ENCODE measurements around the gene ARHGAP45.

Gene ARHGAP45

GRCh38 chr19:1087813-1088415 lies 20.9 kb downstream of the ARHGAP45 start:
- TF ChIP-seq ZNF274 (IDR thresholded peaks at IDR 0.05; ENCODE audit: low read depth, low read length), result no peak
- no peak overlapping the region for H3K4me3 ChIP-seq (ENCODE audit: low read length)

- H3K4me3 ChIP-seq (ENCODE audit: low read length), result no peak overlapping the region
- TF ChIP-seq ZNF274 (IDR thresholded peaks at IDR 0.05; ENCODE audit: low read depth, low read length), result no peak
These were observed 21.5 kb downstream of the ARHGAP45 start for GRCh38 chr19:1088416-1089010.

- no peak overlapping the region for H3K4me3 ChIP-seq (ENCODE audit: low read length)
- TF ChIP-seq ZNF274 (IDR thresholded peaks at IDR 0.05; ENCODE audit: low read depth, low read length), result no peak
These were observed 22.3 kb downstream of the ARHGAP45 start for GRCh38 chr19:1089126-1089771.

GRCh38 chr19:1089891-1090290 lies 22.9 kb downstream of the ARHGAP45 start:
- TF ChIP-seq ZNF274 (IDR thresholded peaks at IDR 0.05; ENCODE audit: low read depth, low read length), result no peak
- H3K4me3 ChIP-seq (ENCODE audit: low read length), result no peak overlapping the region

GRCh38 chr19:1090731-1091543 lies 24.0 kb downstream of the ARHGAP45 start:
- H3K4me3 ChIP-seq (ENCODE audit: low read length), result no peak overlapping the region

GRCh38 chr19:1091544-1092175 lies 24.7 kb downstream of the ARHGAP45 start:
- TF ChIP-seq ZNF274 (IDR thresholded peaks at IDR 0.05; ENCODE audit: low read depth, low read length), result no peak
- no peak overlapping the region for H3K4me3 ChIP-seq (ENCODE audit: low read length)

More at GRCh38 chr19:1090731-1091543, 24.0 kb downstream of the ARHGAP45 start:
- TF ChIP-seq ZNF274 (IDR thresholded peaks at IDR 0.05; ENCODE audit: low read depth, low read length), result no peak

- no peak for TF ChIP-seq ZNF274 (IDR thresholded peaks at IDR 0.05; ENCODE audit: low read depth, low read length)
- H3K4me3 ChIP-seq (ENCODE audit: low read length), result no peak overlapping the region
These were observed 26.4 kb downstream of the ARHGAP45 start for GRCh38 chr19:1093330-1093729.

- H3K4me3 ChIP-seq (ENCODE audit: low read length), result peak overlapping the region; percentile 86
- no peak for TF ChIP-seq ZNF274 (IDR thresholded peaks at IDR 0.05; ENCODE audit: low read depth, low read length)
These were observed 27.0 kb downstream of the ARHGAP45 start for GRCh38 chr19:1093811-1094553.

GRCh38 chr19:1094655-1094977 lies 27.6 kb downstream of the ARHGAP45 start:
- no peak for TF ChIP-seq ZNF274 (IDR thresholded peaks at IDR 0.05; ENCODE audit: low read depth, low read length)
- peak overlapping the region; percentile 86 for H3K4me3 ChIP-seq (ENCODE audit: low read length)

GRCh38 chr19:1094978-1095701 lies 28.2 kb downstream of the ARHGAP45 start, which contains the start of gene POLR2E:
Gene POLR2E (minus strand): TSS chr19:1095375. CDS start chr19:1095315, 60 bp downstream.
- TF ChIP-seq ZNF274 (IDR thresholded peaks at IDR 0.05; ENCODE audit: low read depth, low read length), result no peak
- H3K4me3 ChIP-seq (ENCODE audit: low read length), result peak within 1 kb of the TSS; percentile 86

- no peak for TF ChIP-seq ZNF274 (IDR thresholded peaks at IDR 0.05; ENCODE audit: low read depth, low read length)
These were observed 30.8 kb downstream of the ARHGAP45 start for GRCh38 chr19:1097810-1098176.

GRCh38 chr19:1098177-1099051 lies 31.4 kb downstream of the ARHGAP45 start:
- no peak overlapping the region for H3K4me3 ChIP-seq (ENCODE audit: low read length)
- no peak for TF ChIP-seq ZNF274 (IDR thresholded peaks at IDR 0.05; ENCODE audit: low read depth, low read length)

More at GRCh38 chr19:1097810-1098176, 30.8 kb downstream of the ARHGAP45 start:
- no peak overlapping the region for H3K4me3 ChIP-seq (ENCODE audit: low read length)

Measured in GM08714 (cell line).